OCI-LY3 (cell line): ENCODE measurements around the gene ITGA6.
A peak's percentile ranks its signal among the peaks of the same experiment; 100 is the strongest.

ENCODE experiments used
- H2AFZ ChIP-seq: fragments of 200-600, 300-600 bp; shearing (Covaris generic); 2 replicates; pipeline ENCODE4 v1.6.0; 2014; ENCODE audit warnings: antibody characterized with exemption, low read depth, low read length
- H3K27ac ChIP-seq: fragments of 200-600, 300-600 bp; sonication (generic); 2 replicates; pipeline ENCODE4 v1.5.1; 2014; ENCODE audit warnings: mild to moderate bottlenecking, low read length, moderate library complexity, mixed read lengths
- H3K27me3 ChIP-seq: fragments of 200-600, 300-600 bp; sonication (generic); 2 replicates; pipeline ENCODE4 v1.6.1; 2014; ENCODE audit warnings: low read depth, low read length, mixed read lengths
- H3K36me3 ChIP-seq: fragments of 200-600, 300-600 bp; sonication (generic); replicated peaks from 2 replicates; pipeline ENCODE3; 2014; ENCODE audit warnings: low read depth, low read length, mixed read lengths
- H3K4me1 ChIP-seq: fragments of 300-600, 200-600 bp; sonication (generic); 2 replicates; pipeline ENCODE4 v1.6.1; 2014; ENCODE audit warnings: low read length, mixed read lengths
- H3K4me2 ChIP-seq: fragments of 200-600, 300-600 bp; sonication (generic); 2 replicates; pipeline ENCODE4 v1.6.1; 2014; ENCODE audit warnings: low read length, mixed read lengths
- H3K4me3 ChIP-seq: fragments of 300-600, 200-600 bp; sonication (generic); 2 replicates; pipeline ENCODE4 v1.5.1; 2014; ENCODE audit warnings: antibody characterized with exemption, mild to moderate bottlenecking, low read length, moderate library complexity
- H3K79me2 ChIP-seq: fragments of 300-600, 200-600 bp; shearing (Covaris generic); 2 replicates; pipeline ENCODE4 v1.6.1; 2014; ENCODE audit warnings: mild to moderate bottlenecking, low read length, mixed read lengths
- H3K9ac ChIP-seq: fragments of 300-600, 200-600 bp; shearing (Covaris generic); 2 replicates; pipeline ENCODE4 v1.6.0; 2014; ENCODE audit warnings: mild to moderate bottlenecking, low read length, moderate library complexity
- H3K9me3 ChIP-seq: fragments of 200-600, 300-600 bp; shearing (Covaris generic); 2 replicates; pipeline ENCODE4 v1.6.1; 2014; ENCODE audit warnings: low read length, mixed read lengths; ENCODE audit not compliant: insufficient read depth
- H4K20me1 ChIP-seq: fragments of 200-600, 300-600 bp; sonication (generic); 2 replicates; pipeline ENCODE4 v1.6.1; 2016; ENCODE audit warnings: low read length, mixed read lengths; ENCODE audit not compliant: insufficient read depth
- CTCF ChIP-seq: fragments of 200-600, 300-600 bp; sonication (generic); IDR thresholded peaks from 2 replicates; pipeline ENCODE4 v1.5.1; 2014; ENCODE audit warnings: antibody characterized with exemption, low read length, low read depth
- EZH2phosphoT487 ChIP-seq: fragments of 200-600 bp; shearing (Covaris generic); IDR thresholded peaks from 2 replicates; pipeline ENCODE4 v1.6.1; 2018; ENCODE audit warnings: antibody characterized with exemption, mixed run types, low read depth

ITGA6 gene

GRCh38 chr2:172550419-172550818, 123.0 kb downstream of the ITGA6 start:
- no peaks in the 10 kb centered on the region for H4K20me1 ChIP-seq
- no peaks in the 10 kb centered on the region for H3K79me2 ChIP-seq
- H3K9ac ChIP-seq, result no peak overlapping the region
- H3K36me3 ChIP-seq, result peaks cover 18% of the 10 kb centered on the region
- H3K4me1 ChIP-seq, result peaks cover 6% of the 10 kb centered on the region; the same call in 1 of the 2 replicates
- H3K27me3 ChIP-seq, result no peaks in the 10 kb centered on the region
- no peak overlapping the region for H2AFZ ChIP-seq
- no peak overlapping the region for H3K4me2 ChIP-seq
- H3K4me3 ChIP-seq, result no peak overlapping the region
- H3K9me3 ChIP-seq, result peaks cover 10% of the 10 kb centered on the region
- no peak for TF ChIP-seq EZH2phosphoT487
- no peak for TF ChIP-seq CTCF
- H3K27ac ChIP-seq, result no peak overlapping the region

GRCh38 chr2:172551271-172551670, 123.9 kb downstream of the ITGA6 start:
- H3K4me2 ChIP-seq, result no peak overlapping the region
- H3K4me1 ChIP-seq, result peaks cover 6% of the 10 kb centered on the region; the same call in 1 of the 2 replicates
- H3K4me3 ChIP-seq, result no peak overlapping the region
- no peak for TF ChIP-seq EZH2phosphoT487
- TF ChIP-seq CTCF, result no peak
- no peak overlapping the region for H2AFZ ChIP-seq
- no peak overlapping the region for H3K27ac ChIP-seq
- peaks cover 18% of the 10 kb centered on the region for H3K36me3 ChIP-seq
- no peaks in the 10 kb centered on the region for H3K27me3 ChIP-seq
- no peaks in the 10 kb centered on the region for H4K20me1 ChIP-seq
- H3K79me2 ChIP-seq, result peaks cover 3% of the 10 kb centered on the region
- no peak overlapping the region for H3K9ac ChIP-seq
- peaks cover 10% of the 10 kb centered on the region for H3K9me3 ChIP-seq

GRCh38 chr2:172552547-172553291, 125.3 kb downstream of the ITGA6 start:
- peaks cover 7% of the 10 kb centered on the region for H4K20me1 ChIP-seq
- TF ChIP-seq CTCF (no peak), EZH2phosphoT487 (no peak)
- H3K4me1 ChIP-seq, result peaks cover 15% of the 10 kb centered on the region
- peaks cover 17% of the 10 kb centered on the region for H3K79me2 ChIP-seq
- no peak overlapping the region for H2AFZ ChIP-seq
- peaks cover 4% of the 10 kb centered on the region; the same call in 1 of the 2 replicates for H3K9me3 ChIP-seq
- H3K4me3 ChIP-seq, result no peak overlapping the region
- H3K36me3 ChIP-seq, result peaks cover 12% of the 10 kb centered on the region
- H3K4me2 ChIP-seq, result no peak overlapping the region
- H3K9ac ChIP-seq, result no peak overlapping the region
- H3K27me3 ChIP-seq, result no peaks in the 10 kb centered on the region
- no peak overlapping the region for H3K27ac ChIP-seq

GRCh38 chr2:172554352-172555271, 127.2 kb downstream of the ITGA6 start:
- peaks cover 22% of the 10 kb centered on the region for H3K4me1 ChIP-seq
- H3K79me2 ChIP-seq, result peaks cover 32% of the 10 kb centered on the region
- peak overlapping the region; percentile 88 for H3K4me2 ChIP-seq
- peak overlapping the region; percentile 98 for H3K4me3 ChIP-seq
- no peak overlapping the region for H3K27ac ChIP-seq
- no peaks in the 10 kb centered on the region for H3K27me3 ChIP-seq
- peaks cover 15% of the 10 kb centered on the region for H4K20me1 ChIP-seq
- peak overlapping the region; percentile 90 for H2AFZ ChIP-seq
- H3K36me3 ChIP-seq, result peaks cover 12% of the 10 kb centered on the region
- no peaks in the 10 kb centered on the region for H3K9me3 ChIP-seq
- peak overlapping the region; percentile 78 for H3K9ac ChIP-seq
- no peak for TF ChIP-seq EZH2phosphoT487
- no peak for TF ChIP-seq CTCF
